K562 (cell line): Measurements from ENCODE around the gene VPS33B. TPM values are rescaled to one million over a fixed set of nuclear protein-coding genes. Genes with fewer than 3 reads are reported as not detected.
A peak's percentile ranks its signal among the peaks of the same experiment; 100 is the strongest.

Experiments
- ARHGAP35 ChIP-seq: fragments of 450-650 bp; IDR thresholded peaks from 2 replicates; pipeline ENCODE4 v1.6.1; 2018; ENCODE audit not compliant: partially characterized antibody
- ELF4 ChIP-seq: fragments of 450-650 bp; formaldehyde crosslinking; IDR thresholded peaks from 2 replicates; pipeline ENCODE4 v1.4.0; 2022; ENCODE audit warnings: missing genetic modification characterization
- HDAC1 ChIP-seq, 2 experiments: fragments of 450-650 bp; IDR thresholded peaks; 2 replicates each; pipeline ENCODE4 v1.6.1; 2016 to 2017; ENCODE audit warnings: inconsistent platforms in 1 of 2, mild to moderate bottlenecking in 1 of 2, moderate library complexity in 1 of 2
- HMG20B ChIP-seq: fragments of 250-450 bp; sonication (Bioruptor Pico); IDR thresholded peaks from 2 replicates; pipeline ENCODE4 v1.5.0; 2021; ENCODE audit warnings: mild to moderate bottlenecking
- HNRNPUL1 ChIP-seq: fragments of 200-400 bp; formaldehyde crosslinking; IDR thresholded peaks from 2 replicates; pipeline ENCODE4 v1.6.1; 2017; ENCODE audit warnings: low read length
- MCM7 ChIP-seq, 2 experiments: fragments of 450-650 bp; IDR thresholded peaks; 2 replicates each; pipeline ENCODE4 v1.6.1; 2016 to 2018
- MEF2D ChIP-seq: conservative IDR thresholded peaks from 2 replicates; pipeline ENCODE4 v1.6.1; 2016; ENCODE audit warnings: low read depth, missing genetic modification characterization, missing compliant biosample characterization
- NCOA1 ChIP-seq: fragments of 450-650 bp; IDR thresholded peaks from 2 replicates; pipeline ENCODE4 v1.6.1; 2016; ENCODE audit warnings: low read depth
- PHF8 ChIP-seq: fragments of 200-600 bp; sonication (generic); IDR thresholded peaks from 2 replicates; pipeline ENCODE4 v1.6.1; 2012; ENCODE audit warnings: mixed run types, mild to moderate bottlenecking, inconsistent platforms, low read length, moderate library complexity, borderline replicate concordance
- SNRNP70 ChIP-seq: fragments of 200-400 bp; formaldehyde crosslinking; optimal IDR thresholded peaks from 2 replicates; pipeline ENCODE3; 2017; ENCODE audit warnings: low read depth, low read length
- SUPT5H ChIP-seq: fragments of 450-650 bp; IDR thresholded peaks from 2 replicates; pipeline ENCODE4 v1.6.1; 2016
- TAF9B ChIP-seq: fragments of 450-650 bp; IDR thresholded peaks from 2 replicates; pipeline ENCODE4 v1.6.1; 2018; ENCODE audit warnings: mild to moderate bottlenecking; ENCODE audit not compliant: partially characterized antibody
- U2AF1 ChIP-seq: fragments of 200-400 bp; formaldehyde crosslinking; optimal IDR thresholded peaks from 2 replicates; pipeline ENCODE3; 2017; ENCODE audit warnings: mild to moderate bottlenecking, low read depth, low read length, moderate library complexity
- ZNF165 ChIP-seq: fragments of 250-450 bp; sonication (Bioruptor Pico); IDR thresholded peaks from 2 replicates; pipeline ENCODE4 v1.4.0; 2020; ENCODE audit warnings: borderline replicate concordance
- polyA plus RNA-seq, 8 experiments: library from polyadenylated mRNA; depleted of rRNA in 4 of 8; stranded (reverse) in 5 of 8; unstranded in 3 of 8; fragments of >200 nt; fragmentation: Nextera tagmentation in 2 of 8; fragmentation: Illumina TruSeq in 1 of 8; extraction: Ambion mirVana in 2 of 8; extraction: Trizol in 1 of 8; gene quantifications; 2 replicates each; pipeline versions ENCODE4 v1.2.1 to v1.2.3, GENCODE V29; 2011 to 2014; ENCODE audit warnings: inconsistent platforms in 1 of 8, missing spikeins in 1 of 8
- total RNA-seq, 7 experiments: library from RNA; depleted of rRNA in 6 of 7; stranded (reverse); fragments of >200 nt in 6 of 7; fragmentation: Illumina TruSeq in 2 of 7; extraction: Trizol in 2 of 7; gene quantifications; 2 replicates each; pipeline versions ENCODE4 v1.2.1 to v1.2.3, GENCODE V29; 2011 to 2021; ENCODE audit warnings: low replicate concordance in 1 of 7
- TF ChIP-seq, protein P1 (sequence below): fragments of 250-450 bp; sonication (Bioruptor Pico); IDR thresholded peaks from 2 replicates; pipeline ENCODE4 v1.4.0; 2020
- TF ChIP-seq, protein P2 (sequence below): sonication (generic); formaldehyde crosslinking; IDR thresholded peaks from 2 replicates; pipeline ENCODE4 v1.9.0; 2022; ENCODE audit warnings: mild to moderate bottlenecking, missing genetic modification reagents
- TF ChIP-seq, protein P3 (sequence below): conservative IDR thresholded peaks from 2 replicates; pipeline ENCODE4 v1.6.1; 2011; ENCODE audit warnings: low read depth, mild to moderate bottlenecking, low read length; ENCODE audit not compliant: control insufficient read depth
- TF ChIP-seq, protein P4 (sequence below): fragments of 250-450 bp; sonication (Bioruptor Pico); IDR thresholded peaks from 2 replicates; pipeline ENCODE4 v1.8.0; 2021; ENCODE audit warnings: moderate library complexity, mild to moderate bottlenecking, inconsistent platforms
- TF ChIP-seq, protein P5 (sequence below): fragments of 250-450 bp; sonication (Bioruptor Pico); IDR thresholded peaks from 2 replicates; pipeline ENCODE4 v1.5.0; 2021
- TF ChIP-seq, protein P6 (sequence below): fragments of 450-650 bp; formaldehyde crosslinking; conservative IDR thresholded peaks from 2 replicates; pipeline ENCODE4 v1.4.0; 2022; ENCODE audit warnings: mild to moderate bottlenecking, missing genetic modification characterization
- TF ChIP-seq, protein P7 (sequence below): sonication (generic); formaldehyde crosslinking; IDR thresholded peaks from 2 replicates; pipeline ENCODE4 v1.8.0; 2022; ENCODE audit warnings: missing genetic modification reagents, mild to moderate bottlenecking, borderline replicate concordance
- TF ChIP-seq, protein P8 (sequence below): fragments of 250-450 bp; sonication (Bioruptor Pico); IDR thresholded peaks from 2 replicates; pipeline ENCODE4 v1.6.1; 2021; ENCODE audit warnings: mild to moderate bottlenecking

Gene VPS33B
- total and polyA plus RNA-seq, 9 of the 15 experiments (the other 6 are each of a cell fraction or from before 2014, with no cell fraction given), result 9.4 to 25.5 (median 14.8) TPM

DNA sequence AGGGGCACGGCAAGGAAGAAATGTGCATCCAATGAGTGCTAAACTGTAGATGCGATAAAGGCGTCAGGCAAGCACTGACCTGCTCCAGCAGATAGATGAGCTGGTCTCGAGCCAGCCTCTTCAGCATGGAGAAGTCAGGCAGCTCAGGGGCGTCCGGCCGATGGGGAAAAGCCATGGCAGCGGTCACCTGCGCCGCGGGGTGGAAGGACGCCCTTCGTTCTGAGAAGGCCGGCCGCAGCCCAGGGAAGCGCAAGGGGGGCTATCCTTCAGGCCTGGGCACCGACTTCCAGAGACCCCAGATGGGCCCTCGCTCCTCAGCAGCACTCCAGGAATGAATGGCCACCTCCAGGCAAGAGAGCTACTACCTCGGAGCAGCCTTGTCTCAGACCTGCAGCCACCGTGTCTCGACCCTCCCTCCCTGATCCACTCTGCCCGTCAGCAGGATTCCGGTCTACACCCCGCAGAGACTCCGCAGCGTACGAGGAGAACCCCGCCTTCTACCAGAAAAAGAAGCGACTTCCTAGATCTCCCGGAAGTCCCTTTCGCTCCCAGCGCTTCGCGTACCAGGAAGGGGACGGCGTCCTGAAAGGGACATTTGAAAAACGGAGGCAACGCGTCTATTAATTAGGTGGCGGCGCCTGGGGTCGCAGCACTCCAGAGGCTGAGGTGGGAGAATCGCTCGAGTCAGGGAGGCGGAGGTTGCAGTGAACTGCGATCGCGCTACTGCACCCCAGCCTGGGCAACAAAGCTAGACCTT, at the start of gene VPS33B (continued):
- TF ChIP-seq, protein P1, sequence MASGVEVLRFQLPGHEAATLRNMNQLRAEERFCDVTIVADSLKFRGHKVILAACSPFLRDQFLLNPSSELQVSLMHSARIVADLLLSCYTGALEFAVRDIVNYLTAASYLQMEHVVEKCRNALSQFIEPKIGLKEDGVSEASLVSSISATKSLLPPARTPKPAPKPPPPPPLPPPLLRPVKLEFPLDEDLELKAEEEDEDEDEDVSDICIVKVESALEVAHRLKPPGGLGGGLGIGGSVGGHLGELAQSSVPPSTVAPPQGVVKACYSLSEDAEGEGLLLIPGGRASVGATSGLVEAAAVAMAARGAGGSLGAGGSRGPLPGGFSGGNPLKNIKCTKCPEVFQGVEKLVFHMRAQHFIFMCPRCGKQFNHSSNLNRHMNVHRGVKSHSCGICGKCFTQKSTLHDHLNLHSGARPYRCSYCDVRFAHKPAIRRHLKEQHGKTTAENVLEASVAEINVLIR, result no peak
- TF ChIP-seq, protein P2, sequence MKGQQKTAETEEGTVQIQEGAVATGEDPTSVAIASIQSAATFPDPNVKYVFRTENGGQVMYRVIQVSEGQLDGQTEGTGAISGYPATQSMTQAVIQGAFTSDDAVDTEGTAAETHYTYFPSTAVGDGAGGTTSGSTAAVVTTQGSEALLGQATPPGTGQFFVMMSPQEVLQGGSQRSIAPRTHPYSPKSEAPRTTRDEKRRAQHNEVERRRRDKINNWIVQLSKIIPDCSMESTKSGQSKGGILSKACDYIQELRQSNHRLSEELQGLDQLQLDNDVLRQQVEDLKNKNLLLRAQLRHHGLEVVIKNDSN (CRISPR knock-in tag), result no peak
- TF ChIP-seq HNRNPUL1 (no peak), ZNF165 (no peak), TAF9B (peak; percentile 45), NCOA1 (0 out of 2 replicates have a peak, but pooled peaks have one; percentile 20), MCM7 (IDR thresholded peaks at IDR 0.05) (no peak), U2AF1 (no peak), ELF4 (CRISPR knock-in tag) (no peak), HMG20B (CRISPR knock-in tag) (no peak), MEF2D (tag) (no peak), ARHGAP35 (no peak), PHF8 (peak; percentile 85), SUPT5H (peak; percentile 78), HDAC1 (IDR thresholded peaks at IDR 0.05) (peak in 1 of 2 experiments; percentile 74; a peak in 2 of 4 replicates), SNRNP70 (no peak)
- TF ChIP-seq, protein P3, sequence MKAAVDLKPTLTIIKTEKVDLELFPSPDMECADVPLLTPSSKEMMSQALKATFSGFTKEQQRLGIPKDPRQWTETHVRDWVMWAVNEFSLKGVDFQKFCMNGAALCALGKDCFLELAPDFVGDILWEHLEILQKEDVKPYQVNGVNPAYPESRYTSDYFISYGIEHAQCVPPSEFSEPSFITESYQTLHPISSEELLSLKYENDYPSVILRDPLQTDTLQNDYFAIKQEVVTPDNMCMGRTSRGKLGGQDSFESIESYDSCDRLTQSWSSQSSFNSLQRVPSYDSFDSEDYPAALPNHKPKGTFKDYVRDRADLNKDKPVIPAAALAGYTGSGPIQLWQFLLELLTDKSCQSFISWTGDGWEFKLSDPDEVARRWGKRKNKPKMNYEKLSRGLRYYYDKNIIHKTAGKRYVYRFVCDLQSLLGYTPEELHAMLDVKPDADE, result peak; percentile 55
- TF ChIP-seq, protein P4, sequence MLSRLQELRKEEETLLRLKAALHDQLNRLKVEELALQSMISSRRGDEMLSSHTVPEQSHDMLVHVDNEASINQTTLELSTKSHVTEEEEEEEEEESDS (CRISPR knock-in tag), result no peak
- TF ChIP-seq, protein P5, sequence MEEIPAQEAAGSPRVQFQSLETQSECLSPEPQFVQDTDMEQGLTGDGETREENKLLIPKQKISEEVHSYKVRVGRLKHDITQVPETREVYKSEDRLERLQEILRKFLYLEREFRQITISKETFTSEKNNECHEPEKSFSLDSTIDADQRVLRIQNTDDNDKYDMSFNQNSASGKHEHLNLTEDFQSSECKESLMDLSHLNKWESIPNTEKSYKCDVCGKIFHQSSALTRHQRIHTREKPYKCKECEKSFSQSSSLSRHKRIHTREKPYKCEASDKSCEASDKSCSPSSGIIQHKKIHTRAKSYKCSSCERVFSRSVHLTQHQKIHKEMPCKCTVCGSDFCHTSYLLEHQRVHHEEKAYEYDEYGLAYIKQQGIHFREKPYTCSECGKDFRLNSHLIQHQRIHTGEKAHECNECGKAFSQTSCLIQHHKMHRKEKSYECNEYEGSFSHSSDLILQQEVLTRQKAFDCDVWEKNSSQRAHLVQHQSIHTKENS (CRISPR knock-in tag), result no peak
- TF ChIP-seq, protein P6, sequence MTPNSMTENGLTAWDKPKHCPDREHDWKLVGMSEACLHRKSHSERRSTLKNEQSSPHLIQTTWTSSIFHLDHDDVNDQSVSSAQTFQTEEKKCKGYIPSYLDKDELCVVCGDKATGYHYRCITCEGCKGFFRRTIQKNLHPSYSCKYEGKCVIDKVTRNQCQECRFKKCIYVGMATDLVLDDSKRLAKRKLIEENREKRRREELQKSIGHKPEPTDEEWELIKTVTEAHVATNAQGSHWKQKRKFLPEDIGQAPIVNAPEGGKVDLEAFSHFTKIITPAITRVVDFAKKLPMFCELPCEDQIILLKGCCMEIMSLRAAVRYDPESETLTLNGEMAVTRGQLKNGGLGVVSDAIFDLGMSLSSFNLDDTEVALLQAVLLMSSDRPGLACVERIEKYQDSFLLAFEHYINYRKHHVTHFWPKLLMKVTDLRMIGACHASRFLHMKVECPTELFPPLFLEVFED (CRISPR knock-in tag), result no peak
- TF ChIP-seq, protein P7, sequence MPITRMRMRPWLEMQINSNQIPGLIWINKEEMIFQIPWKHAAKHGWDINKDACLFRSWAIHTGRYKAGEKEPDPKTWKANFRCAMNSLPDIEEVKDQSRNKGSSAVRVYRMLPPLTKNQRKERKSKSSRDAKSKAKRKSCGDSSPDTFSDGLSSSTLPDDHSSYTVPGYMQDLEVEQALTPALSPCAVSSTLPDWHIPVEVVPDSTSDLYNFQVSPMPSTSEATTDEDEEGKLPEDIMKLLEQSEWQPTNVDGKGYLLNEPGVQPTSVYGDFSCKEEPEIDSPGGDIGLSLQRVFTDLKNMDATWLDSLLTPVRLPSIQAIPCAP (CRISPR knock-in tag), result no peak
- TF ChIP-seq, protein P8, sequence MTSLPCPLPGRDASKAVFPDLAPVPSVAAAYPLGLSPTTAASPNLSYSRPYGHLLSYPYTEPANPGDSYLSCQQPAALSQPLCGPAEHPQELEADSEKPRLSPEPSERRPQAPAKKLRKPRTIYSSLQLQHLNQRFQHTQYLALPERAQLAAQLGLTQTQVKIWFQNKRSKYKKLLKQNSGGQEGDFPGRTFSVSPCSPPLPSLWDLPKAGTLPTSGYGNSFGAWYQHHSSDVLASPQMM (CRISPR knock-in tag), result no peak
